ENCODE measurements around the gene NBPF1.

GRCh38 chr1:16614361-16615252, 1.2 kb upstream of the NBPF1 start:
- TF ChIP-seq CREB1 (IDR thresholded peaks at IDR 0.05; ENCODE audit: low read depth) (no peak), CEBPB (IDR thresholded peaks at IDR 0.05) (no peak), EP300 (IDR thresholded peaks at IDR 0.05; ENCODE audit: borderline replicate concordance) (no peak)
